HepG2 (cell line): ENCODE data around the gene VCP.

ENCODE experiments used
- FOXM1 ChIP-seq: sonication (generic); formaldehyde crosslinking; IDR thresholded peaks from 2 replicates; pipeline ENCODE4 v1.5.0; 2020; ENCODE audit warnings: missing genetic modification reagents
- GMEB1 ChIP-seq: sonication (generic); formaldehyde crosslinking; IDR thresholded peaks from 2 replicates; pipeline ENCODE4 v1.5.1; 2020; ENCODE audit warnings: missing genetic modification reagents, mild to moderate bottlenecking, borderline replicate concordance
- JUN ChIP-seq: sonication (generic); formaldehyde crosslinking; IDR thresholded peaks from 2 replicates; pipeline ENCODE4 v1.4.0; 2020; ENCODE audit warnings: mild to moderate bottlenecking, missing genetic modification reagents
- KAT7 ChIP-seq: IDR thresholded peaks from 2 replicates; pipeline ENCODE4 v1.6.1; 2018; ENCODE audit warnings: borderline replicate concordance, missing compliant biosample characterization
- KLF9 ChIP-seq: IDR thresholded peaks from 2 replicates; pipeline ENCODE4 v1.6.1; 2016; ENCODE audit warnings: low read depth
- MTA1 ChIP-seq: sonication (generic); formaldehyde crosslinking; IDR thresholded peaks from 2 replicates; pipeline ENCODE4 v1.4.0; 2020; ENCODE audit warnings: missing genetic modification reagents, mild to moderate bottlenecking, borderline replicate concordance
- NCOA1 ChIP-seq: sonication (generic); formaldehyde crosslinking; IDR thresholded peaks from 2 replicates; pipeline ENCODE4 v1.9.0; 2021; ENCODE audit warnings: missing genetic modification reagents
- RAD51 ChIP-seq: fragments of 450-650 bp; IDR thresholded peaks from 2 replicates; pipeline ENCODE4 v1.6.1; 2016; ENCODE audit warnings: borderline replicate concordance
- ZFP90 ChIP-seq: sonication (generic); formaldehyde crosslinking; IDR thresholded peaks from 2 replicates; pipeline ENCODE4 v1.8.0; 2022; ENCODE audit warnings: missing genetic modification reagents, mild to moderate bottlenecking, inconsistent platforms, borderline replicate concordance

GRCh38 chr9:35026671-35027070 lies 45.8 kb downstream of the VCP start:
- TF ChIP-seq RAD51 (no peak), FOXM1 (no peak), KLF9 (CRISPR knock-in tag) (no peak), ZFP90 (no peak), JUN (CRISPR knock-in tag) (no peak), MTA1 (CRISPR knock-in tag) (no peak), NCOA1 (CRISPR knock-in tag) (no peak), KAT7 (no peak), GMEB1 (CRISPR knock-in tag) (no peak)
